Ovary (tissue), 3 donors: ENCODE data around the gene OGFOD3.

Experiments used
- CTCF ChIP-seq, 3 donors: fragments of 450-650 bp in 2 of 3; fragments of 200-600 bp in 1 of 3; IDR thresholded peaks; one replicate each; pipeline versions ENCODE4 v1.5.1 to v1.8.0; 2016 to 2022; ENCODE audit warnings: antibody characterized with exemption in 3 of 3, mild to moderate bottlenecking in 1 of 3
- EP300 ChIP-seq: sonication (generic); formaldehyde crosslinking; IDR thresholded peaks from one replicate; pipeline ENCODE4 v1.6.1; 2017; ENCODE audit warnings: antibody characterized with exemption
- donor health status: DM: no; HTN: no; CAD: no.

- TF ChIP-seq CTCF (IDR thresholded peaks at IDR 0.05) (no peak), EP300 (no peak)
Observed at GRCh38 chr17:82369211-82369610, 49.2 kb downstream of the OGFOD3 start.
